H9 (cell line): ENCODE results near the gene WDR17. TPM values are rescaled to one million over a fixed set of nuclear protein-coding genes. Genes with fewer than 3 reads are reported as not detected.

Experiments used
- DNase-seq: peaks from one replicate; pipeline ENCODE4 v3.0.0-alpha.2; 2017
- H2AFZ ChIP-seq: one replicate; pipeline ENCODE4 v1.6.1; 2013; ENCODE audit warnings: mild to moderate bottlenecking, low read length, control low read depth, moderate library complexity
- H2AK5ac ChIP-seq: 2 replicates; pipeline ENCODE4 v1.6.1; 2013; ENCODE audit warnings: low read length, control low read depth, mixed read lengths; ENCODE audit not compliant: insufficient read length
- H2BK120ac ChIP-seq: one replicate; pipeline ENCODE4 v1.6.1; 2013; ENCODE audit warnings: low read depth, mild to moderate bottlenecking, low read length, control low read depth, inconsistent platforms; ENCODE audit not compliant: poor library complexity, severe bottlenecking
- H2BK12ac ChIP-seq: 2 replicates; pipeline ENCODE4 v1.6.1; 2013; ENCODE audit warnings: low read length, control low read depth, mixed read lengths, low read depth; ENCODE audit not compliant: insufficient read length
- H2BK15ac ChIP-seq: 2 replicates; pipeline ENCODE4 v1.6.1; 2013; ENCODE audit warnings: low read depth, low read length, control low read depth
- H2BK20ac ChIP-seq: one replicate; pipeline ENCODE4 v1.6.1; 2013; ENCODE audit warnings: low read depth, mild to moderate bottlenecking, low read length, control low read depth, inconsistent platforms; ENCODE audit not compliant: poor library complexity, severe bottlenecking
- H2BK5ac ChIP-seq: 2 replicates; pipeline ENCODE4 v1.6.1; 2013; ENCODE audit warnings: low read length, control low read depth, mixed read lengths; ENCODE audit not compliant: insufficient read length
- H3K14ac ChIP-seq: 2 replicates; pipeline ENCODE4 v1.6.1; 2013; ENCODE audit warnings: low read length, control low read depth; ENCODE audit not compliant: insufficient read depth
- H3K18ac ChIP-seq: 2 replicates; pipeline ENCODE4 v1.6.1; 2013; ENCODE audit warnings: low read depth, mild to moderate bottlenecking, mixed read lengths, low read length, control low read depth; ENCODE audit not compliant: insufficient read length
- H3K23ac ChIP-seq: 2 replicates; pipeline ENCODE4 v1.6.1; 2013; ENCODE audit warnings: low read length, control low read depth, mixed read lengths, low read depth; ENCODE audit not compliant: insufficient read length
- H3K23me2 ChIP-seq: 2 replicates; pipeline ENCODE4 v1.6.1; 2013; ENCODE audit warnings: low read depth, mild to moderate bottlenecking, mixed read lengths, low read length, control low read depth; ENCODE audit not compliant: insufficient read length, poor library complexity, severe bottlenecking
- H3K27ac ChIP-seq: 2 replicates; pipeline ENCODE4 v1.5.1; 2013; ENCODE audit warnings: low read length, control low read depth, mixed read lengths, low read depth; ENCODE audit not compliant: insufficient read length
- H3K27me3 ChIP-seq: 2 replicates; pipeline ENCODE4 v1.6.1; 2013; ENCODE audit warnings: low read length, control low read depth, inconsistent platforms; ENCODE audit not compliant: insufficient read depth
- H3K4ac ChIP-seq: 2 replicates; pipeline ENCODE4 v1.6.1; 2013; ENCODE audit warnings: low read depth, mild to moderate bottlenecking, control low read depth, inconsistent platforms, low read length, moderate library complexity
- H3K4me1 ChIP-seq: 2 replicates; pipeline ENCODE4 v1.6.1; 2013; ENCODE audit warnings: low read length, control low read depth, inconsistent platforms; ENCODE audit not compliant: insufficient read depth
- H3K4me2 ChIP-seq: 2 replicates; pipeline ENCODE4 v1.6.1; 2013; ENCODE audit warnings: low read length, control low read depth, mixed read lengths; ENCODE audit not compliant: insufficient read length, insufficient read depth
- H3K56ac ChIP-seq: 2 replicates; pipeline ENCODE4 v1.6.1; 2013; ENCODE audit warnings: low read depth, mild to moderate bottlenecking, mixed read lengths, low read length, control low read depth; ENCODE audit not compliant: insufficient read length
- H3K79me1 ChIP-seq: 2 replicates; pipeline ENCODE4 v1.6.1; 2013; ENCODE audit warnings: low read depth, mild to moderate bottlenecking, moderate library complexity, low read length, control low read depth, inconsistent platforms; ENCODE audit not compliant: insufficient read depth, poor library complexity, severe bottlenecking
- H3K79me2 ChIP-seq: 2 replicates; pipeline ENCODE4 v1.6.1; 2013; ENCODE audit warnings: low read length, control low read depth, inconsistent platforms; ENCODE audit not compliant: insufficient read depth
- H3K9ac ChIP-seq: 2 replicates; pipeline ENCODE4 v1.6.1; 2013; ENCODE audit warnings: low read length, control low read depth, mixed read lengths; ENCODE audit not compliant: insufficient read length; ENCODE audit errors: extremely low read depth
- H3K9me3 ChIP-seq: one replicate; pipeline ENCODE4 v1.6.1; 2013; ENCODE audit warnings: low read depth, low read length, inconsistent platforms; ENCODE audit not compliant: control insufficient read depth
- H3T11ph ChIP-seq: one replicate; pipeline ENCODE4 v1.6.1; 2013; ENCODE audit warnings: mild to moderate bottlenecking, low read length, control low read depth, inconsistent platforms
- H4K20me1 ChIP-seq: one replicate; pipeline ENCODE4 v1.6.1; 2013; ENCODE audit not compliant: control insufficient read depth, insufficient read length, insufficient read depth
- H4K5ac ChIP-seq: 2 replicates; pipeline ENCODE4 v1.6.1; 2013; ENCODE audit warnings: low read depth, mild to moderate bottlenecking, mixed read lengths, low read length, control low read depth; ENCODE audit not compliant: insufficient read length
- H4K8ac ChIP-seq: replicated peaks from 2 replicates; pipeline ENCODE4 v1.6.1; 2013; ENCODE audit warnings: low read length, control low read depth, mixed read lengths, low read depth; ENCODE audit not compliant: insufficient read length
- H4K91ac ChIP-seq: 2 replicates; pipeline ENCODE4 v1.6.1; 2013; ENCODE audit warnings: low read depth, mild to moderate bottlenecking, moderate library complexity, mixed read lengths, low read length, control low read depth; ENCODE audit not compliant: insufficient read length
- H3K27ac Mint-ChIP-seq, 3 experiments: 2 replicates in 2 of 3; 3 replicates in 1 of 3; pipeline ENCODE4 v1.8.0; 2020 to 2021; ENCODE audit warnings: mixed read lengths in 3 of 3, mild to moderate bottlenecking in 1 of 3, moderate library complexity in 1 of 3
- H3K27me3 Mint-ChIP-seq: 2 replicates; pipeline ENCODE4 v1.8.0; 2021; ENCODE audit warnings: low read depth, mild to moderate bottlenecking, moderate library complexity, mixed read lengths
- H3K36me3 Mint-ChIP-seq, 3 experiments: 2 replicates in 2 of 3; 3 replicates in 1 of 3; pipeline ENCODE4 v1.8.0; 2020 to 2021; ENCODE audit warnings: low read depth in 3 of 3, mixed read lengths in 3 of 3; ENCODE audit not compliant: insufficient read depth in 1 of 3
- H3K4me1 Mint-ChIP-seq, 2 experiments: 2 replicates each; pipeline ENCODE4 v1.8.0; 2020; ENCODE audit warnings: mixed read lengths in 2 of 2
- H3K4me3 Mint-ChIP-seq, 2 experiments: 2 replicates in 1 of 2; 3 replicates in 1 of 2; pipeline ENCODE4 v1.8.0; 2020 to 2021; ENCODE audit warnings: mild to moderate bottlenecking in 2 of 2, mixed read lengths in 2 of 2, moderate library complexity in 1 of 2
- H3K9me3 Mint-ChIP-seq, 2 experiments: 2 replicates in 1 of 2; 3 replicates in 1 of 2; pipeline ENCODE4 v1.8.0; 2020; ENCODE audit warnings: mild to moderate bottlenecking in 2 of 2, mixed read lengths in 2 of 2, moderate library complexity in 1 of 2
- WGBS: extraction: QIAGEN DNeasy Blood & Tissue Kit; methylation state at CpG from one replicate; pipeline ENCODE4 v1.1.7; 2013; ENCODE audit warnings: missing lambda C conversion rate, low lambda C conversion rate, mixed read lengths; ENCODE audit not compliant: insufficient read length; ENCODE audit errors: extremely low coverage; 5-methylcytosine and 5-hydroxymethylcytosine counted together
- total RNA-seq: library from RNA; stranded (reverse); gene quantifications from 2 replicates; pipeline ENCODE4 v1.2.1, GENCODE V29; 2021
- TF ChIP-seq, protein P1 (sequence below): fragments of 200-600 bp; sonication (generic); conservative IDR thresholded peaks from 3 replicates; pipeline ENCODE4 v1.8.0; 2021; ENCODE audit warnings: antibody characterized with exemption, mild to moderate bottlenecking

The WDR17 gene
- total RNA-seq, 1 experiment from 2014 or later: 2.6 TPM

DNA sequence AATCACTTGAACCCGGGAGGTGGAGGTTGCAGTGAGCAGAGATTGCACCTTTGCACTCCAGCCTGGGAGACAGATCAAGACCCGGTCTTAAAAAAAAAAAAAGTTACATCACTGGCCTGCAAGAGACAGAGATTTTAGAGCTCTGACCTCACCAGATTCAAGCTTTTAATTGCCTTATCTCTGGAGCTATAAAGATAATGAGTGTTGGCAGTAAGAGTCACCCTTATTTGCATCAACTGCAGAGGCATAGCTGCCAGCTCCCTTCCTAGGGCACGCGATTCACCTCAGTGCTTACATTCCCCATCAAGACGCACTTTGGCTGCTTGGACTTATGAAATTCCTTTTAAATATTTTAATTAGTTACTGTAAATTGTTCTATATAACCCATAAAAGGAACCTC, 142.2 kb downstream of the WDR17 start:
- Histone ChIP-seq H3K14ac (no peak overlapping the region), H3K23me2 (no peaks in the 10 kb centered on the region), H3K23ac (no peak overlapping the region), H3K56ac (no peak overlapping the region), H3K4me1 (no peaks in the 10 kb centered on the region), H3K27ac (no peak overlapping the region), H3K79me2 (no peaks in the 10 kb centered on the region), H3K18ac (no peak overlapping the region), H4K91ac (no peak overlapping the region), H3K79me1 (no peaks in the 10 kb centered on the region), H3K27me3 (no peaks in the 10 kb centered on the region), H3T11ph (no peak overlapping the region), H3K4me2 (no peak overlapping the region), H2BK15ac (no peak overlapping the region), H4K20me1 (no peaks in the 10 kb centered on the region), H4K8ac (no peak overlapping the region), H2BK12ac (no peak overlapping the region), H2BK20ac (no peak overlapping the region), H3K9me3 (no peaks in the 10 kb centered on the region), H3K9ac (no peak overlapping the region), H2BK5ac (no peak overlapping the region), H3K4ac (no peak overlapping the region), H2AFZ (no peak overlapping the region), H2AK5ac (no peak overlapping the region), H4K5ac (no peak overlapping the region), H2BK120ac (no peak overlapping the region)
- no CpG with 5 or more reads among the region's 5 CpGs for WGBS
- DNase-seq: no peak
- Mint-ChIP-seq H3K36me3 (peaks cover 0 to 5% (median 0%) of the 10 kb centered on the region in 3 experiments; a peak in 2 of 7 replicates), H3K4me1 (peaks cover 18 to 20% of the 10 kb centered on the region in 2 experiments), H3K27me3 (no peaks in the 10 kb centered on the region), H3K27ac (no peak overlapping the region), H3K9me3 (peaks cover 0 to 7% of the 10 kb centered on the region in 2 experiments; a peak in 3 of 5 replicates), H3K4me3 (no peak overlapping the region)
- TF ChIP-seq, protein P1, sequence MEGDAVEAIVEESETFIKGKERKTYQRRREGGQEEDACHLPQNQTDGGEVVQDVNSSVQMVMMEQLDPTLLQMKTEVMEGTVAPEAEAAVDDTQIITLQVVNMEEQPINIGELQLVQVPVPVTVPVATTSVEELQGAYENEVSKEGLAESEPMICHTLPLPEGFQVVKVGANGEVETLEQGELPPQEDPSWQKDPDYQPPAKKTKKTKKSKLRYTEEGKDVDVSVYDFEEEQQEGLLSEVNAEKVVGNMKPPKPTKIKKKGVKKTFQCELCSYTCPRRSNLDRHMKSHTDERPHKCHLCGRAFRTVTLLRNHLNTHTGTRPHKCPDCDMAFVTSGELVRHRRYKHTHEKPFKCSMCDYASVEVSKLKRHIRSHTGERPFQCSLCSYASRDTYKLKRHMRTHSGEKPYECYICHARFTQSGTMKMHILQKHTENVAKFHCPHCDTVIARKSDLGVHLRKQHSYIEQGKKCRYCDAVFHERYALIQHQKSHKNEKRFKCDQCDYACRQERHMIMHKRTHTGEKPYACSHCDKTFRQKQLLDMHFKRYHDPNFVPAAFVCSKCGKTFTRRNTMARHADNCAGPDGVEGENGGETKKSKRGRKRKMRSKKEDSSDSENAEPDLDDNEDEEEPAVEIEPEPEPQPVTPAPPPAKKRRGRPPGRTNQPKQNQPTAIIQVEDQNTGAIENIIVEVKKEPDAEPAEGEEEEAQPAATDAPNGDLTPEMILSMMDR: no peak
